WI38 (cell line): ENCODE data around the gene RBM47.

Source experiments
- H3K4me3 ChIP-seq: 2 replicates; pipeline ENCODE4 v1.5.1; 2011; ENCODE audit warnings: low read depth, mild to moderate bottlenecking, control low read depth, low read length
- TF ChIP-seq, protein P1 (sequence below): IDR thresholded peaks from 2 replicates; pipeline ENCODE4 v1.5.1; 2012; ENCODE audit warnings: low read depth, mild to moderate bottlenecking, control low read depth, low read length

Gene RBM47

DNA sequence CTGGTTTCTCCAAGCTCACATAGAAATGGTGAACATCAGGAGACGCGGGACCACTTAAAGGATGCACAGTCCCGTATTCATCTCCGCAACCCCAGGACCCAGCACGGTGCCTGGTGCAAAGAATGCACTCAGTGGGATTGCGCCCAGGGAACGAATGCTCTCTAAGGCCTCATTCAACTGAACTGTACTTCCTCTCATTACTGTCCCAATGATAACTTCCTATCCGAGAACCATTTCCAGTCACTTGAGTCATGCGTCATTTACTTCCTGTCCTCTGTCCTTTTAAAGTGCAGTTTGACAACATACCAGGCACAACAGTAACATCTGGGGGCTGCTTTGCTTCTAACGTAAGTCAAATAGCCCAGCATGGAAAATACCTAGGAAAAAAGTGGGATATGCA, 75.7 kb downstream of the RBM47 start:
- no peak overlapping the region for H3K4me3 ChIP-seq
- TF ChIP-seq, protein P1, sequence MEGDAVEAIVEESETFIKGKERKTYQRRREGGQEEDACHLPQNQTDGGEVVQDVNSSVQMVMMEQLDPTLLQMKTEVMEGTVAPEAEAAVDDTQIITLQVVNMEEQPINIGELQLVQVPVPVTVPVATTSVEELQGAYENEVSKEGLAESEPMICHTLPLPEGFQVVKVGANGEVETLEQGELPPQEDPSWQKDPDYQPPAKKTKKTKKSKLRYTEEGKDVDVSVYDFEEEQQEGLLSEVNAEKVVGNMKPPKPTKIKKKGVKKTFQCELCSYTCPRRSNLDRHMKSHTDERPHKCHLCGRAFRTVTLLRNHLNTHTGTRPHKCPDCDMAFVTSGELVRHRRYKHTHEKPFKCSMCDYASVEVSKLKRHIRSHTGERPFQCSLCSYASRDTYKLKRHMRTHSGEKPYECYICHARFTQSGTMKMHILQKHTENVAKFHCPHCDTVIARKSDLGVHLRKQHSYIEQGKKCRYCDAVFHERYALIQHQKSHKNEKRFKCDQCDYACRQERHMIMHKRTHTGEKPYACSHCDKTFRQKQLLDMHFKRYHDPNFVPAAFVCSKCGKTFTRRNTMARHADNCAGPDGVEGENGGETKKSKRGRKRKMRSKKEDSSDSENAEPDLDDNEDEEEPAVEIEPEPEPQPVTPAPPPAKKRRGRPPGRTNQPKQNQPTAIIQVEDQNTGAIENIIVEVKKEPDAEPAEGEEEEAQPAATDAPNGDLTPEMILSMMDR, result no peak

DNA sequence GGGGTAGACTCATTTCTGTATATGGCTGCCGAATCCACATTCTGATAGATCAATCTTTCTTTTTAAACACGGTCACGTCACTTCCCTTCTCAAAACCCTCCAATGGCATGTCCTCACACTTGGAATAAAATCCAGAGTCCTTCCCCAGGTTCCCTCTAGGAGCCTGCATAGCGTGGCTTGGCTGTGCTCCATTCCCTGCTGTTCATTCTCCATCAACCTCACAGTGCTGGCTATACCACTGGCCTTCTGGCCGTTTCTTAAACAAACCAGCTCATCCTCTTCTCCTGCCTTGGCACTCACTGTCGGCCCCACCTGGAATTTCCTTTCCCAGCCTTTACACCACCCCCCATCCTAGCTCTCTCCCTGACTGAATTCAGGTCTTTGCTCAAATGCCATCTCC, 77.1 kb downstream of the RBM47 start:
- TF ChIP-seq, protein P1, result no peak
- no peak overlapping the region for H3K4me3 ChIP-seq

DNA sequence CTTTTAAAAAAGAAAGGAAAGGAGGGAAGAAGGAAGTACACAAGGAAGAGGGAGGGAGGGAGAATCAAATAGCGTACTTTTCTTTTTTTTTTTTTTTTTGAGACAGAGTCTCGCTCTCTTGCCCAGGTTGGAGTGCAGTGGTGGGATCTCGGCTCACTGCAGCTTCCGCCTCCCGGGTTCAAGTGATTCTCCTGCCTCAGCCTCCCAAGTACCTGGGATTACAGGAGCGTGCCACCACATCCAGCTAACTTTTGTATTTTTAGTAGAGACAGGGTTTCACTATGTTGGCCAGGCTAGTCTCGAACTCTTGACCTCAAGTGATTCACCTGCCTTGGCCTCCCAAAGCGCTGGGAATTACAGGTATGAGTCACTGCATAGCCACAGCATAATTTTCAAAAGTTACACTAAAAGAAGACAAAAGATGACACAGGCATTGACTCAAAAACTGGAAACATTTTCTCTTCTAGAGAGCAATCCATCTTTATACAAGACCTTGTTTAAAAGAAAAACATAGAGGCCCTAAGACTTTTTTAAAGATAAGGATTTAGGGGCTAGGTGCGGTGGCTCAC, 78.0 kb downstream of the RBM47 start:
- H3K4me3 ChIP-seq, result peak overlapping the region; percentile 40; the same call in 1 of the 2 replicates

DNA sequence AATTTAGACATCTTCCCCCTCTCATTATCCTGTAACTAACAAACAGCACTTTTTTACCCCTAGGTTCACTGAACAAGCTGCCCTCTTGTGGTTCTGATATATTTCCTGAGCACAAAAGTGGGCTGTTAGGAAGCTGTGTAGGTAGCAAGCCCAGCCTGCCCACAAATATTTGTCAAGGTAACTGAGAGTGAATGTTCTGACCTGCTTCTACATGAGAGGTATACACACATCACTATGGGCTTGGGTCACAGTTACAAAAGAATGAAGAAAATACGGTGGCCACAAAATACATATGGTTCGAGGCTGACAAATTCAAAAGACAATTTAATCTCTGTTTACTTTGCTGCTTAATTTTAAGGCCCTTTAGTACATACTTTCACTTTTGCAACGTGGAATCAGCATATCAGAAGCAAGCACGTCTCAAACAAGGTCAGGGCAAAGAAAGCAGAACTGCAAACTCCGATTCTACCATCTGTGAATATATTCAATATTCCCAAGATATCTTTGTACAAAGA, 78.7 kb downstream of the RBM47 start:
- peak overlapping the region; percentile 40 for H3K4me3 ChIP-seq
- TF ChIP-seq, protein P1, result peak; percentile 25; the same call in 1 of the 2 replicates

DNA sequence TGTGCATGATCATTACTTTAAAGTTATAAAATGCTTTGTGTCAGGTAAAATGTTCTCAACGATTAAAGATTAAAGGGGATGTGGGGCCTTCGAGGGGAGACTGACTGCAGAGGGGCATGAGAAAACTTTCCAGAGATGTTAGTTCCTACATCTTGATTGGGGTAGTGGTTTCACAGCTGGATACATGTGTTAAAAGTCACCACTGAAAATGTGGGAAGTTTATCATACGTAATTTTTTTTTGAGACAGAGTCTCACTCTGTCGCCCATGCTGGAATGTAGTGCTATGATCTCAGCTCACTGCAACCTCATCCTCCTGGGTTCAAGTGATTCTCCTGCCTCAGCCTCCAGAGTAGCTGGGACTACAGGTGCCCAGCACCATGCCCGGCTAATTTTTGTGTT, 79.5 kb downstream of the RBM47 start:
- TF ChIP-seq, protein P1, result no peak
- H3K4me3 ChIP-seq, result no peak overlapping the region

DNA sequence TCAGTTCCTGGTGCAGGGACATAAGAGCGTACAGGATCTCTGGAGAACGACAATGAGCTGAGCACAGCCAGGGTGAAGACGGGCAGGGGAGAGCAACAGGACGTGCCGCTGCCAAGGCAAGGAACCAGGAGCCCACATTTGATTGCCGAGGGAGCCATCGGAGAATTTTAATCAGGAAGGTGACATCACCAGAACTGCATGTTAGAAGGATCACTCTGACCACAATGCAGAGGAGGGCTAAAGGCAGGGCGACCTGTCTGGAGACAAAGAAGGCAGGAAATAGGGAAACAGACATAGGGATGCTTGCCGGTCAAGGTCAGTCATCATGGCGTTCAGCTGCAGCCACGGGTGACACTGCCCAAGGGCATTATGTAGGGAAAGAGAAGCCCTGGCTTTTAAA, 81.4 kb downstream of the RBM47 start:
- TF ChIP-seq, protein P1, result no peak
- no peak overlapping the region for H3K4me3 ChIP-seq

DNA sequence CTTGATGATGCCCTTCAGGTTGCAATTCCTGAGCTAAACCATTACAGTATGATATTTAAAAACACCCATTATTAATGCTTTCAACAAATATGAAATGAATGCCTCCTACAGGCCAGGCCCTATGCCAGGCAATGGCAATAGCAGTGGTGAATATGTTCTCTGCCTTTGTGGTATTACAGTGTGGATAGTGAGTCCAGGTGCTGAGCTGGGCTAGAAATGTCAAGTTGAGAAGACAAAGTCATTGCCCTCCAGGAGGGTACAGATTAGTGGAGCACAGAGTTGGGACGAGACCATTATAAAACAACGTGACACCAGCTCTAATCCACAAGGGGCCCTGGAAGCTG, 81.9 kb downstream of the RBM47 start:
- TF ChIP-seq, protein P1, result no peak
- no peak overlapping the region for H3K4me3 ChIP-seq
